C4-2B (cell line): ENCODE measurements around the gene NLGN4X.

Experiments used
- CTCF ChIP-seq: fragments of 450-650 bp; conservative IDR thresholded peaks from 2 replicates; pipeline ENCODE4 v1.5.1; 2017; ENCODE audit warnings: mild to moderate bottlenecking
- ZFX ChIP-seq: fragments of 450-650 bp; IDR thresholded peaks from 2 replicates; pipeline ENCODE4 v1.6.1; 2017

GRCh38 chrX:5867778-5868177 is 360.9 kb downstream of the NLGN4X start:
- TF ChIP-seq ZFX, result no peak
- TF ChIP-seq CTCF, result no peak
